Measurements from ENCODE around the gene RAB11A.
A peak's percentile ranks its signal among the peaks of the same experiment; 100 is the strongest.

Gene RAB11A

DNA sequence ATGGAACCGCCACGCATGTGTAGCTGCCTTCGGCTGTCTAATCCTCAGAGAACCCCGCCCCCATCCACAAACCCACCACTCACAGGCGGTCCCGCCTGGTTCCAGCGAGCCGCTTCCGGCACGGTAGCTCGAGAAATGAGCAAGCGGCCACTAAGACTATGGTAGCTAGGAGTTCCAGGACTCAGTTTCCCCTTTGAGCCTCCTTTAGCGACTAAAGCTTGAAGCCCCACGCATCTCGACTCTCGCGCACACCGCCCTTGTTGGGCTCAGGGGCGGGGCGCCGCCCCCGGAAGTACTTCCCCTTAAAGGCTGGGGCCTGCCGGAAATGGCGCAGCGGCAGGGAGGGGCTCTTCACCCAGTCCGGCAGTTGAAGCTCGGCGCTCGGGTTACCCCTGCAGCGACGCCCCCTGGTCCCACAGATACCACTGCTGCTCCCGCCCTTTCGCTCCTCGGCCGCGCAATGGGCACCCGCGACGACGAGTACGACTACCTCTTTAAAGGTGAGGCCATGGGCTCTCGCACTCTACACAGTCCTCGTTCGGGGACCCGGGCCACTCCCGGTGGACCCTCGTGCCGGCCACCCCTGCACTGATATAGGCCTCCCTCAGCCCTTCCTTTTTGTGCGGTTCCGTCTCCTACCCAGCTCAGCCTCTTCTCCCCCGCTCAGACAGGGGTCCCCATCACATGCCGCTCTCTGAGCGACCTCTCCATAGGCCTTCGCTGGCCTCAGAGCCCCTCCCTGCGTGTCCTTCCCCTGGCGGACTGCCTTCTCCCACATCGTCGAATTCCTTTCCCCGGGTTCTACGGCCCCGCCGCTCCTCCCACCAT lies at the start of gene RAB11A:
Gene RAB11A, plus strand, starts transcription at position 366 of the 828 bp plus-strand sequence. Its CDS starts 95 bp downstream, at position 461.
- DNase-seq (ENCODE audit: low read depth, low spot score): peak; percentile 96

DNA sequence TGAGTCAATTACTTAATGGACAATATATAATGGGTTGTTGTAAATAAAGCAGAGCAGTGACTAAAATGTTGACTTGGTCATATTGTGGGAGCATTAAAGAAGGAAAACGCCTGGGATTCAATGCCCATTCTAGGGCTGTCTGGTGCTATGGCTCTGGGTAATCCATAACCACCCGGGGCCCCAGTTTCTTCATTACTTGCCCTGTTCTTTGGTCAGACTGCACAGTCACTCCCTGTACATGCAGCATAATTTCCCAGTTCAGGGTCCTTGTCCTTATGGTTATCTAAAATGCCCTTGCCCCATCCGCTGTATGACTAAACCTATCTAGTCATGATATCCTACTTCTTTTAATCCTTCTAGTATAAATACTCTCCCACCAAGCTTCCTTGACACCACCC lies 49.7 kb upstream of the RAB11A start:
- no peak for DNase-seq (ENCODE audit: low read depth, low spot score)

DNA sequence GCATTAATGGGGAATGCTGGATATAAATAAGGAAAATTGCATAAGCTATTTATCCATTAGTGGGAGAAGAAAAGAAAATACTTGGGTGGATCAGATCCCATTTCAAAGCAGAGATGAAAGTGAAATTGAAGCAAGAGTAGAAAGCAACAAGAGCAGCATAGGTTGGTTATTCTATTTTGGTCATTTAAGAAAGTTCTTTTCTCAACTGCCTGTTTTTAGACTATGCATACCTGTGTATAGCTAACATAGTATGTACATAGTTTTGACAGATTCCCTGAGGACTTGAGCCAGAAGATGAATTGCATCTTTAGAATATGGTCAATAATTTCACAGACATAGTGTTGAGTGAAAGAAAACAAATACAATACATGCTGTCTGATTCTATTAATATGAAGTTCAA lies 48.2 kb upstream of the RAB11A start:
- no peak for DNase-seq (ENCODE audit: low read depth, low spot score)

DNA sequence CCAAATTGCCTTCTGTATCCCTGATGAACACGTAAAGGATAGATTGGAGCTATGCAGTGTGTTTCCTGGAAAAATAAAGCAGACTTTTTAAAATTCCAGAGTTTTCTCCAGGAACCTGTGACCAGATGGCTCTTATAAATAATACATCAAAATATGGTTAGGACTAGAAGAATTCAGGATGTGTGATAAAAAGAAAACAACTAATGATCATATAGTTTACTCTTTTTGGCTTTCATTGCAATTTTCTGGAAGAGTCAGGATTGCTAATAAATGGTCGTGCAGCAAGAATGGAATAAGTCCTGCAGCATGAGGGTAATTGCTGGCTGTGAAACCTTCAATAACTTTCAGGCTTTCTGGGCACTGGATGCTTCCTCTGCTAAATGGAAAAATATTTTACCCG lies 47.0 kb upstream of the RAB11A start:
- no peak for DNase-seq (ENCODE audit: low read depth, low spot score)

GRCh38 chr15:65824031-65824743 lies 45.1 kb upstream of the RAB11A start:
- peak; percentile 53 for DNase-seq (ENCODE audit: low read depth, low spot score)

GRCh38 chr15:65824941-65825544 lies 44.2 kb upstream of the RAB11A start:
- no peak for DNase-seq (ENCODE audit: low read depth, low spot score)

DNA sequence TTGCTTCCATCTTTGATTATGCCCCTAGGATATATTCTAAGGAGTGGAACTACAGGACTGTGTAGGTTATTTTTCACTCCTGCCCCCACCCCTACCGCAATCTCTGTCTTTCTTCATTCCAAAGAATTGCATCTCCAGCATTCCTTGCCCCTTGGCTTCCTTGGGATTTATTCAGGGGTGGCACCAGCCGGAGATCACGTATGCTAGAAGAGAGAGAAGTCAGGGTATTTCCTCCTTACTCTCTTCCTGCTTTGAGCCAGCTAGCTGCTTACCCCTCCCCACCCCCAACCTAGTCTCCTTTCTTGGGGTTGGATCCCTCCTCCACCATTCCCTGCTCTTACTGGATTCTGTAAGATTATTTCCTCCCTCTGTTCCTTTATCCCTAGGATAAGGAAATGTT lies 42.2 kb upstream of the RAB11A start:
- no peak for DNase-seq (ENCODE audit: low read depth, low spot score)

- no peak for DNase-seq (ENCODE audit: low read depth, low spot score)
Measured at GRCh38 chr15:65828585-65828984, 40.7 kb upstream of the RAB11A start.

- no peak for DNase-seq (ENCODE audit: low read depth, low spot score)
Measured at GRCh38 chr15:65829130-65829764, 40.0 kb upstream of the RAB11A start.

DNA sequence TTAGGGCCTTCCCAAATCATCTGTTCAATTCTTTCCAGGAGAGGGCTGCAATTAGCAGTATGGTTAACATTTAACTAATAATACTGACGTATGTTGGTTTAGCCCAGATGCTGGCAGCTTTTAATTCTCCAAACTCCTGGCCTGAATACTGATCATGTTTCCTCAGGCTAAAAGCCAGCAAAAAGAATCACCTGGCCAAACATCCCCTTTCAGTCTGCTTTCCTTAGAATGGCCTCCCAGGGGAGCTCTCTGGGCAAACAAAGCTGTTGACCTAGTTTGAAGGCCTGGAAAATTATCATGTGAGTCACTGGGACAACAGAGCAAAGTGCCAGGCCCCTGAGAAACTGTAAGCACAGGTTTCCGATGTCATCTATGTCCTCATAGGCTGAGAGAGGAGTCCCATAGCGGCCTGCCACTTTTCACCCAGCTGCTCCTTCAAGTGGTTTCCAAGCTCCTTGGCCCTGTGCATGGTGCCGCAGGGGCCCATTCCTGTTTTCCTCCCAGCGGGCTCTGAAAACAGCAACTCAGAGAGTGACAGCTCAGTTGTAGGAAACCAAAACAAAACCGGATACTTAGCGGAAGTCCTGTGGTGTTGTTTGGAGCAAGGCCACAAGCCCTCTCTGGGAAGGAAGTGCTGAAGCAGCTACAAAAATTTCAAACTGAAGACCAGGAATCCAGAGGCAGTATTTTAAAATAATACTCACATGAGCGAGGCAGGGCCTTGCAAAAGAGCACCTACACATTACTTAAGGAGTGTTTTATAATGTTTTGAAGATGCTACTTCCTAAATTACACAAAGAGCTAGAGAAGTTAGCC lies 36.5 kb upstream of the RAB11A start:
- peak; percentile 99 for DNase-seq (ENCODE audit: low read depth, low spot score)

DNA sequence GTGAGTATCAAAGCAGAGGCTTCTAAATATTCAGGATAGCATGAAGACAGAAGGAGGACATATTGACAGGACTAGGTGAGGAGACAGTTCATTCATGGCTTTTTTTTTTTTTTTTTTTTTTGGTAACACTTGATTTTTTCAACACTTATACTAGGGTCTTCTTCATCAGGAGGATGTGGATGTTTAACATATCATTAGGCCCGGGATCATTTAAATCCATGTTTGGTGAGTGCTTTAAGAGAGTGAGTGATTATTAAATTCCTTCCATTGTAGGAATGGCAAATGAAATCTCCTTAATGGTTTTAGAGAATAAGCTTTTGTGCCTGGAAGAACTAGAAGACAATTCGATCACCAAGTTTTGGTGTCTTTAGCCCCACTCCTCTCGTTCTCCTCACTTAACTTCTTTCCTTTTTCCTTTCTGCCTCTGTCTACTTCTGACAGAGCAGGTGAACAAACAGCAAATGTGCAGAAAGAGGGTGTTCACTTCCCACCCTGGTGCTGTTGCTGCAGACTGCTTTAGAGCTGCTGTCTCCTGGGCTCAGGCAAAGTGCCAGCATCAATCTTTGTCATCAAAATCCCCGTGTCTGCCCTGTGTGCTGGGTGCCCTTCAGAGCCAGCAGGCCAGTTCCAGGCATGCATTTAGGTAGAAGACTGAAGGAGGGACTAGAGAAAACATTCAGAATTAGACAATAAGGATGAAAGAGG lies 35.6 kb upstream of the RAB11A start:
- DNase-seq (ENCODE audit: low read depth, low spot score): no peak

DNA sequence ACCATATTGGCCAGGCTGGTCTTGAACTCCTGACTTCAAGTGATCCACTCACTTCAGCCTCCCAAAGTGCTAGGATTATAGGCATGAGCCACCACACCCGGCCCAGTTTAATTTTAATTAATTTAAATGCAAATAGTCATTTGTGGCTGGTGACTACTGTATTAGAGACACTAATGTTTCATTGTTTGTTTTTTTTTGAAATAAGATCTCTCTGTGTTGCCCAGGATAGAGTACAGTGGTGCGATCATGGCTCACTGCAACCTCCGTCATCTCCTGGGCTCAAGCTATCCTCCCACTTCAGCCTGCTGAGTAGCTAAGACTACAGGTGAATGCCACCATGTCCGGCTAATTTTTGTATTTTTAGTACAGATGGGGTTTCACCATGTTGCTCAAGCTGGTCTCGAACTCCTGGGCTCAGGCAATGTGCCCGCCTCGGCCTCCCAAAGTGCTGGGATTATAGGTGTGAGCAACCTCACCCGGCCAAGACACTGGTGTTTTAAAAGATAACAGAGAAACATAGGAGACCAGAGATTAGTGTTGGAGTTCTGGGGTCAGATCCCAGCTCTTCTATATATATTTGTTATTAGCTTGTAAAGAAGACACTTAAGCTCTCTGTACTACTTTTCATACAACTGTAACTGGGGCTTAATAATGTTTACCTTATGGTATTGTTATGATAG lies 34.5 kb upstream of the RAB11A start:
- DNase-seq (ENCODE audit: low read depth, low spot score): no peak

- no peak for DNase-seq (ENCODE audit: low read depth, low spot score)
Measured at GRCh38 chr15:65835447-65835846, 33.8 kb upstream of the RAB11A start.

DNA sequence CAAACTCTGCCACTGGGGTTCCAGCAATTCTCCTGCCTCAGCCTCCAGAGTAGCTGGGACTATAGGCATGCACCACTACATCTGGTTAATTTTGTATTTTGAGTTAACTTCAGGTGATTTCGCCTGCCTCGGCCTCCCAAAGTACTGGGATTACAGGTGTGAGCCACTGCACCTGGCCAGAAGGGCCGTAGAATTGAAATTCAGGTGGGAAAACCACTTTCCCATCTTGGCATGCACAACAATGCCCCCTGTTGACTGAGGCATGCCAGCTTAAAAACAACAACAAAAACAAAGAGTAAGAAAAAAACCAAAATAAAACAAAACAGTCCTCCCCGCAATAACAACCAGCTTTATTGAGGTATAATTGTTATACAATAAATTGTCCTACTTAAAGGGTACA lies 32.6 kb upstream of the RAB11A start:
- no peak for DNase-seq (ENCODE audit: low read depth, low spot score)

DNA sequence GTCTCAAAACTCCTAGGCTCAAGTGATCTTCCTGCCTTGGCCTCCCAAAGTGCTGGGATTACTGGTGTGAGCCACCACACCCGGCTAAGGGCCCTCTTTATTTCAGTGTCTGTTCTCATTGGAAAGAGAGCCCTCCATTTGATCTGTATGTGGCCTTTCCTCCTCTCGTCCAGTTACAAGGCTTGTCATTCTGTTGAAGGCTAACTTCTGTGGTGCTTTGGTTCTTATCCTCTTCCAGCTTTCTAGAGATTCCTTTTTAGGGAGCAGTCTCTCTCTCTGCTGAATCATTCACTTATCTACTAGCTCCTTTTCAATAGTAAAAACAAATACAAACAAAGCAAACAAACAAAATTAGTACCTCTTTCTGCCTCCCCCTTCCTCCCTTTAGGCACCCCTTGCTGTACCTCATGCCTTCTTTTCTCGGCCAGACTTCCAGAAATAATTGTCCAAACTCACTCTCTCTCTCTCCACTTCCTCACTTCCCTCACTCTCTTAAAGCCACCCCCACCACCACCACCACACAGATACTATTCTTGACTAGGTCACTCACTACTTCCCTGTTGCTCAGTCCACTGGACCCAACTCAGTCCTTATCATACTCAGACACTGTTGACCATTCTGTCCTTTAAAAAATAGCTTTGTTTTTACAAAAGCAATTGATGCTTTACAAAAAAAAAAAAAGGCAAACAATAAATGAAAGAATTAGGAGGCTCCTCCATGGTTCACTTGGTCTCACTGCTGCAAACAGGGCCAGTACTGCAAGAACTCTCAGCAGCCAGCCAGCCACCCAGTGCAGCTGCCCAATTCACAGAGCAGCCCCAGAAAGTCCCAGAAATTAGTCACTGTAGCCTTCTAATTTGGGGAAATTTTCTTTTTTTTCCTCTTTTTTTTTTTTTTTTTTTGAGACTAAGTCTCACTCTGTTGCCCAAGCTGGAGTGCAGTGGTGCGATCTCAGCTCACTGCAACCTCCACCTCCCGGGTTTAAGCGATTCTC lies 31.7 kb upstream of the RAB11A start:
- DNase-seq (ENCODE audit: low read depth, low spot score): no peak

- no peak for DNase-seq (ENCODE audit: low read depth, low spot score)
Measured at GRCh38 chr15:65839354-65839901, 29.9 kb upstream of the RAB11A start.

GRCh38 chr15:65839985-65840384 lies 29.3 kb upstream of the RAB11A start:
- no peak for DNase-seq (ENCODE audit: low read depth, low spot score)

GRCh38 chr15:65841121-65841930 lies 28.0 kb upstream of the RAB11A start:
- no peak for DNase-seq (ENCODE audit: low read depth, low spot score)

All from smooth muscle cell of the brain vasculature (primary cell).